Measurements from ENCODE around the gene FGF22.
"Not testable (repeated sequence)": the region's sequence is repeated elsewhere in the genome, so short reads cannot be mapped to it uniquely, and the experiment has no call there.

The FGF22 gene

DNA sequence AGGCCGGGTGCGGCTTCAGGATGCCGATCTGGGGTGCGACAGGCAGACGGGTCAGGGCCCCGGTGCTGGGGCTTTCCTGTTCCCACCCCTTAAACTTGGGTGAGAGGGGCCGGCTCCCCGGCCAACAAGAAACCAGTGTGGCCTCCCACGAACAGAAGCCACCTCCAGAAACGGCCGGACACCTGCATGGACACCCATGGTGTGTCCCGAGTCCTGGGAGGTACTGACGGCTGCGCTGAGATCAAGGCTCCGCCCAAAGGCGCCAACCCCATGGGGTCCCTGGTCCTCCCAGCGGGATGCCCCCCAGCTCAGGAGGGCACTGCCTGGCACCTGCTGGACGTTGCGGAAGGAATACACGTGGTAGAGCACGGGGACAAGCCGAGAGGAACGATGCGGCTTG lies 17.9 kb upstream of the FGF22 start:
- no peak for DNase-seq (ENCODE audit: low read depth, low spot score)

DNA sequence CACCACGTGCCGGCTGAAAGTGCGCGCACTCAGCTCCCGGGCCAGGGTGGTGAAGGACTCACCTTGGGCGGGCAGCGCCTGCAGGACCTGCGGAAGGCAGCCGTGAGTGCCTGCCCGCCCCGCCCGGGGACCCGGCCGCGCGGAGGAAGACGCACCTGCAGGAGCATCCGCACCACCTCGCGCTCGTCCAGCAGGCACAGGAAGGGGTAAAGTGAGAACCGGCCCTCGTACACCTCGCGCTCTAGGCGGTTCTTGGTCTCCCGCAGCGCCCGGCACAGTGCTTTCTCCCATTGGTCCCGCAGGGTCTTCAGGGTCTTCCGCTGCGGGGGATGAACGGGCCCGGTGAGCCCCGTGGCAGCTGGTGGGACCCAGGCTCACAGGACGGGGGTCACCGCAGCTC lies 17.0 kb upstream of the FGF22 start:
- DNase-seq (ENCODE audit: low read depth, low spot score) = no peak

DNA sequence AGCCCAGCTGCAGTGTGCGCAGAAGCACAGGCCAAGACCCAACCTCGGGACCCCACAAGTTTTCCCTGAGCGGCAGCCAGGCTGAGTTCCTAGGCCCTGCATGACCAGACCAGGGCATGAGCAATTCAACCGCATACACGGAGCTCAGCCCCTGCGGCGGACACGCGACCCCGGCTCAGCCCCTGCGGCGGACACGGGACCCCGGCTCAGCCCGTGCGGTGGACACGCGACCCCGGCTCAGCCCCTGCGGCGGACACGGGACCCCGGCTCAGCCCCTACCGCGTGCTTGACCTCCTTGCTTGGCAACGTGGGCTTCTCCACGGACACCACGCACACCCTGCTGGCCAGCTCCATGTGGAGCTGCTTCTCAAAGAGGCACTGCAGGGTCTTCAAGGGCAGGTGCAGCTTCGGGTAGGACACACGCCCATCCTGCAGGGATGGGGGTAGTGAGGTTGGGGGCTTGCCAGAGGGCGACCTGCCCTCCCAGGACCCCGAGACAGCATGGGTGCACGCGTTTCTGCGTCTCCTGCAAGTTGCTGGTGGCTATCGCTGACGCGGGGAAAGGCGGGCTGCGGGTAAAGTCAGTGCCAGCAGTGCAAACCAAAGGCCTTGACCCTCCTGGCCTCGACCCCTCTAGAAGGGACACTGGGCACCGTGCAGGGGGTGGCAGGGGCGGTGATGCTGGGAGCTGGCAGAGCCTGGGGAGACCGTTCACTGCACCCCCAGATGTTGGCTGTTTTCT lies 16.3 kb upstream of the FGF22 start:
- no peak for DNase-seq (ENCODE audit: low read depth, low spot score)

DNA sequence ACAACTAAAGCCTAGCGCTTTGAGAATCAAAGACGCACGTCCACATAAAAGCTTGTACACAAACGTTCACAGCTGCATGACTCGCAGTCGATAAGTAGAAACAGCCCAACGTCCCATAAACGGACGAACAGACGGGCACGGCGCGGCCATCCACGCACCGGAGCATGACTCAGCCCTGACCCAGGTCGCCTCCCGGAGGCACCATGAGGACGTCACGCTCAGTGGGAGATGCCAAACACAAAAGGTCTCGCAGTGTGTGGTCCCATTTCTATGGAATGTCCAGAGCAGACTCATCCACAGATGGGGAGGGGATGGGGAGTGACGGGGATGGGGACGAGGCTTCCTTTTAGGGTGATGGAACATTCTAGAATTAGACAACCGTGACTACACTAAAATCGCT lies 15.7 kb upstream of the FGF22 start:
- peak; percentile 96 for DNase-seq (ENCODE audit: low read depth, low spot score)

DNA sequence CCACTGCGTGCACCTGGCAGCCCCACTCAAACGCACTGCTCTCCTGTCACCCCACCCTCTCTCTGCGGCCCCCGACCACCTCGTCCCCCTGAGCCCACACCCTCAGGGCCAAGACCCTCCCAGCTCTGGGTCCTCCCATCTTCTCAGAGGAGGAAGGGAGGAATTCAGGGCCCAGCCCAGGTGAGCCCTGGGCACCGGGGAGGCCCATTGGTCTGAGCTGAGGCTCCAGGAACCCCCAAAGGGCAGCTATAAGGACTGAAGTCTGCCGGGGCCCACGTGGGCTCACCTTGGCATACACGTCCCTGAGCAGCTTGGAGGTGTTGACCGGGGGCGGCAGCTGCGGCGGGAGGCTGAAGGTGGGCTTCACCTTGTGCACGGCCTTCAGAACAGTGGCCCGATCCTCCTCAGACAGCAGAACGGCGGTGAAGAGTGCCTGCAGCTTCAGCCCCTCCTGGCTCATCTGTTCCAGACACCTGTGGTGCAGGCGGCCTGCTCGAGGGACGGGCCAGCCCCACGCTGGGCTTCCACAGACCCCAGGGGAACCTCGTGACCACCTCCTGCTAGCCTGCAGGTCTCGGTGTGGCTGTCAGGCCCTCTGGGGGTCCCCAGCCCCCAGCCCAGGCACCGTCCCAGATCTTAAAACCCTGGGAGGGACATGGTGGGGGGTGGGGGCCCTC lies 15.1 kb upstream of the FGF22 start:
- DNase-seq (ENCODE audit: low read depth, low spot score) = no peak

DNA sequence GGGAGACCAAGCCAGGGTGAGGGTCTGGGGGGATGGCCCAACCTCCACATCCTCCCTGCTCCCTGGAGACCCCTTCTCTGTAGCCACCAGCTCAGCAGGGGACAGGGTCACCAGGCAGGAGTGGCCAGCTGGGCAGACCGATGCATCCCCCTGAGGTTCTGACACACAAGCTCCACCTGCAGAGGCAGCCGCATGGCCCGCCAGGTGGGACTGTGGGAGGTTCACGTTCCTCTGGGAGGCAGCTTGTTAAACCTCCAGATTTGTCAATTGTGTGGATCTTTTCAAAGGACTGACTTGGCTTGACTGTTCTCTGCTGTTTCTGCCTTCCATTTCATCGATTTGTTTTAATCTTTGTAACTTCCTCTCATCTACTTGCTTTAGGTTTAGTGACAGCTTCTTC lies 14.4 kb upstream of the FGF22 start:
- DNase-seq (ENCODE audit: low read depth, low spot score) = no peak

DNA sequence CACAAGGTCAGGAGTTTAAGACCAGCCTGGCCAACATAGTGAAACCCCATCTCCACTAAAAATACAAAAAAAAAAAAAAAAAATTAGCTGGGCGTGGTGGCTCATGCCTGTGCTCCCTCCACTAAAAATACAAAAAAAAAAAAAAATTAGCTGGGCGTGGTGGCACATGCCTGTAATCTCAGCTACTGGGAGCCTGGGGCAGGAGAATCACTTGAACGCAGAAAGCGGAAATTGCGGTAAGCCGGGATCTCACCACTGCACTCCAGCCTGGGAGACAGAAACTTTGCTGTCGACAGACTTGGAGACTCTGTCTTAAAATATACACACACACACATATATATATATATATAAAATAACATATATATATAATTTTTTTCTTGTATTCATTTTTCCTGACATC lies 13.1 kb upstream of the FGF22 start:
- not testable (repeated sequence) for DNase-seq (ENCODE audit: low read depth, low spot score)

DNA sequence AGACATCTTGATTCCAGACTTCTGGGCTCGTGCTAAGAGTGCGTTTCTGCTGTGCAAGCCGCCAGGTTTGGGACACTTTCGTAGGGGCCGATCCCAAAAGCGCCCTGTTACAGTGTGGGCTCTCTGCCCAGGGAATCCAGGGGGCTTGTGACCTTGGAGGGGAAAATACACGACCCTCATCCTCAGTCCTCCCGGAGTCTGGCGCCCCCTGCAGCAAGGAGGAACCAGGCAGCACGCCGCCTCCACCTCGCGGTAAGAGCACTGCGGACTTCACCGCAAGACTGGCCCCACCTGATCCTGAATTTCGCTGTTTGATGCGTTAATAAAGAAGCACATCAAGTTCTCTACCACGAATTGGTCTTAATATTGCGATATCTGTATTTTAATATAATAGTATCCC lies 11.5 kb upstream of the FGF22 start:
- DNase-seq (ENCODE audit: low read depth, low spot score) = no peak

DNA sequence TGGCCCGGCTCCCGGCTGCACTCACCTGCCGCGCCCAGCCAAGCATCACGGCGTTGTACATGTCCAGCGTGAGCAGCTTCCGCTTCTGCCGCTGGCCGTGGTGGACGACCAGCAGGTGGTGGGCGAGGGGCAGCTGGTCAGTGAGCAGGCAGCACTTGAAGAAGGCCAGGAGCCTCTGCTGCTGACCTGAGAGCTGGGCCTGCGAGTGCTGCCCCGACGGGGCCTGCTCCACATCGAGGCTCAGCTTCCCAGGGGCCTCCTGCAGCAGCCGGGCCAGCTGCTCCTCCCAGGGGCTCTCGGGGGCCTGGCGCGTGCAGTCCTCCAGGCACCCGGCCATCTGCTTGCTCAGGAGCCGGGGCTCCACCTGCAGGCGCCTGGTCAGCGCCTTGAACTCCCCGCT lies 10.2 kb upstream of the FGF22 start:
- DNase-seq (ENCODE audit: low read depth, low spot score) = not testable (repeated sequence)

DNA sequence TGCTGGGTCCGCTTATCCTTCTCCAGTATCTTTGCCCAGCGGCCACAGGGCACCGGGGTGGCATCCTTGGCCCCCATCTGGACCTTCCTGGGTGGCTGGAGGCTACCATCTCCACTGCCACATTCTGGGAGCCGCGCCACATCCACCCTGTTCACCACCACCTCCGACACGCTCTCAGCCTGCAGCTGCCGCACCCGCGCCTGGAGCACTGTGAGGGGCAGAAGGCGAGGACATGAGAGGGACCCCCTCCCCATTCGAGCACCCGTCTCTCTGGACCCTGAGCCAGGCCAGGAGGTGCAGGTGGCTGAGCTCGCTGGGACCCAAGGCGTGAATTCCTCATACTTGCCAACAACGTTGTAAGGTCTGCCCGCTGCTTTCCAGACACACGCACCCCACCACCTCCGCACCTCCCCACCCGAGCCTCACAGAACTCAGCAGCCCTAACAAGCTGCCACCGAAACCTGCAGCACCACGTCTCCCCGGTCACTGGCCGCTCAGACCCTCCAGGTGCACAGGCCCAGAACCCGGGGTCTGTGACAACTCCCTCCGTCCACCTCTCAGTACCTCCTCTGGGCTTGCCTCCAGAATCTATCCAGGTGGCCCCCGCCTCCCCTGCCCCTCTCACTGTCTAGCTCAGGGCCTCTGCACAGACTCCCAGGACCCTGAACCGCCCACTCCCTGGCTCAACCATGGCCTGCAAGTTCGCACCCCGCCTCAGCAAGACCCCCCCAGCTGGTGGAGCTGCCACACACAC lies 9.5 kb upstream of the FGF22 start:
- no peak for DNase-seq (ENCODE audit: low read depth, low spot score)

DNA sequence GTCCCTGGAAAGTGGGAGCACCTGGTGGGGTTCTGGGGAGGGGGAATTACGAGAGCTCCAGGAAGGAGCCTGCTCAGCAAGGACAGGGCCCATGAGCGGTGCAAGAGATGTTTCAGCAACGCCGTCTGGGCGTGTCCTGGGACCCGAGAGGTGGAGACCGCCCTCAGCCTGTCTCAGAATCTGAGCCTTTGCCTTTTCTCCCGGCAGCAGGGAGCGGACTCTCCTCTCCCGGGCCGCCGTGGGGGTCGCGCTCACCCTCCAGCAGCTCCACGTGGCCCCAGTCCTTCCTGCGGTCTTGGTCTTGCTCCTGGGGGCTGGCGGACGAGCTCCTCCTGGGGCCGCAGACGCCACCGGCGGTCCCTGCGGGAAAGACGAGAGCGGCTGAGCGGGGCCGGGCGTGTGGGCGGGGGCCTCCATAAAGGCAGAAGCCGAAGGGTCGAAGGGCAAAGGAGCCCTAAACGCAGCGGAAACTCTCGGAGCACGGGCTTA lies 7.1 kb upstream of the FGF22 start:
- peak; percentile 71 for DNase-seq (ENCODE audit: low read depth, low spot score)

DNA sequence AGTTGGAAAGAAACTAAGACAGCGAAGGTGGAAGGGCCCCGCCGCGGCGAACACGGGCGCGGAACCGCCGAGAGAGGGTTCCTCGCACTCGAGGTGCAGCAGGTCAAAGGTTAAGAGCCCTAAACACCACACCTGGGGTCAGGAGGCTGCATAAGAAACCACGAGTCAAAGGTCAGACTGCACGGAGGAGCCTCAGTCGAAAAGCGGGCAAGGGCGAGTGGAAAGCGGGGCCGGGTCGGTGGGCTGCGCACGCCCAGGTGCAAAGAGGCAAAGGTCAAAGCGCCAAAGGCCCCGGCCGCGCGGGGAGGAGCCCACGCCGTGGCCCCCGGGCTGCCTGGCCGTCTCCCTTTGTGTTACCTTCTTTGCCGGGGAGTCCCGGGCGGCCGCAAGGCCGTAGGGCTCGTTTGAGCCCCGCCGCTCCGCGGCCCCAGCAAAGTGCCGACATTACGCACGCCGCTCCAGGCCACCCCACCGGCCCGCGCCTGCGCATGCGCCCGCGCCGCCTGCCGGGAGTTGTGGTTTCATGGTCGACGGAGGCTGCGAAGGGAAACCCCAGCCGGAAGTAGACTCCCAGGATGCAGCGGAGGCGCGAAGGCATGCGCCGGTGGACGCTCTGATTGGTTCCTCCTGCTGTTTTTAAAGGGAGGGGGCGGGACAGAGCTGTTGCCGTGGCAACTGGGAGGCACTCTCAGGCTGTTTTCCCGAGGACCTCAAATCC lies 6.5 kb upstream of the FGF22 start, which contains the start of gene POLRMT:
Gene POLRMT, minus strand, starts transcription at position 470 of the 718 bp plus-strand sequence. Its CDS starts 25 bp downstream, at position 445.
- peak; percentile 100 for DNase-seq (ENCODE audit: low read depth, low spot score)

DNA sequence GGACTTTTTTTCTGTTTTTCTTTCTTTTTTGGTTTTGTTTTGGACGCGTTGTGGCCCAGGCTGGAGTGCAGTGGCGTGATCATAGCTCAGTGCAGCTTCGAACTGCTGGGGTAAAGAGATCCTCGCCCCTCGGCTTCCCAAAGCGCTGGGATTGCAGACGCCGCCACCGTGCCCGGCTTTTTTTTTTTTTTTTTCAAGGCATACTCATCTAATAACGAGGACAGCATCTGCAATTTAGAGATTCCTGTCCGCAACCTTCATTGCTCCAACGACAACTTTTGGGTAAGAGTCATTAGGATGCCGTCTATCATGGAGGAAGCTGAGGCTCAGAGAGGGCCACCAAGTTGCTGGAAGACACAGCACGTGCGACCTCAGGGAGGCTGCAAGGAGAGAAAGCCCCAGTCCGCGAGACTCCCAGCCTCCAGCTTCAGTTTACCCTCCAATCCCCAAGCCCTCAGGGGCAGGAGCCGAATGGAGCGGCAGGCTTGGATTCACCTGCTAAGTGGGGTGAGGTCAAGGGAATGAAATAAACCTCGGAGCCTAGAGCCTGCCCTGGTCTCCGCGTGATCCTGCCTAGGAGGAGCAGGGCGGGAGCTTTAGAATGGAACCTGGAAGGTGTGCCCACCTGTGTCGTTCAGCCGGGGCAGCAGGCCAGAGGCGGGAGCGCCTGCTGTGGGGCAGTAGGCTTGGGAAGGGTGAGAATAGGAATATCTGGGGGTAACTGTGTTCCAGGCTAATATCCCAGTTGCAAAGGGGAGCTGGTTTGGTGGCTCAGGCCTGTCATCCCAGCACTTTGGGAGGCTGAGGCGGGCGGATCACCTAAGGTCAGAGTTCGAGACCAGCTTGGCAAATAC lies 5.7 kb upstream of the FGF22 start:
- DNase-seq (ENCODE audit: low read depth, low spot score) = no peak

DNA sequence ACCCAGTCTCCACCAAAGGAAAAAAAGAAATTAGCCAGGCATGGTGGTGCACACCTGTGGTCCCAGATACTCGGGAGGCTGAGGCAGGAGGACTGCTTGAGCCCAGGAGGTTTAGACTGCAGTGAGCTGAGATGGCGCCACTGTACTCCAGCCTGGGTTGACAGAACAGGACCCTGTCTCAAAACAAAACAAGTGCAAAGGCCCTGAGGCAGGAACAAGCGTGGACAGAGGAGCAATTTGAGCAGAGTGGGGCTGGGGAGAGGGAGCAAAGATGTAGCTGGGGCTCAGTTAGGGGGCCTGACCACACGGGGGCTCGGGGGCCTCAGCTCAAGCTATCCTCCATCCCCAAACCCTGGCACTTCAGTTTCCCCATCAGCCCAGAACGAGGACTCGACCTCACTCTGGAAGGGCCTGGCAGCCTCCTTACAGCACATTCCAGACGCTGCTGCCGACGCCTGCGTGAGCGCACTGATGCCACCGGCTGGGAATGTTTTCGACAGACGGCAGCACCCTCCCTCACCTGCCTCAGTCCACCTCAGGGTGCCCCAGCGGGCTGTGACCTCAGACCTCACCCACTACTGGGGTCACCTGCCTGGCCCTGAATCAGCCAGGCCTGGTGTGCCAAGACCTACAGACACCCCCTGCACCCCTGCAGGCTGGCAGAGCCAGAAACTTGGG lies 4.6 kb upstream of the FGF22 start:
- no peak for DNase-seq (ENCODE audit: low read depth, low spot score)

DNA sequence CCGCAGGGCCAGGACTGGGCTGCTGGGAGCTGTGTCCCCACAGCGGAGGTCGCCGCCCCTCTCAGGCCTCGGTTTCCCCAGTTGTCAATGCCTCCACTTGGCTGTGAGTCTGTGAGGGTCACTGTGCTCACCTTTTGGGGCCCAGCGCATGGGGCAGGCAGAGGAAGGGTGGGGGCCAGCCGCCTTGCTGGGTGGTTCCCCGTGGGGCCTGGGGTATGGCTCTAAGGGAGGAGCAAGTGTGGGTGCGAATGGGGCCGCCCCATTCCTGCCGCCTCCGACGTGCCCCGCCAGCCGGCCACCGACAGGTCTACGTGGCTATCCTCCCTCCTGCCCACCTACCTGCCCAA lies 800 bp upstream of the FGF22 start:
- no peak for DNase-seq (ENCODE audit: low read depth, low spot score)

DNA sequence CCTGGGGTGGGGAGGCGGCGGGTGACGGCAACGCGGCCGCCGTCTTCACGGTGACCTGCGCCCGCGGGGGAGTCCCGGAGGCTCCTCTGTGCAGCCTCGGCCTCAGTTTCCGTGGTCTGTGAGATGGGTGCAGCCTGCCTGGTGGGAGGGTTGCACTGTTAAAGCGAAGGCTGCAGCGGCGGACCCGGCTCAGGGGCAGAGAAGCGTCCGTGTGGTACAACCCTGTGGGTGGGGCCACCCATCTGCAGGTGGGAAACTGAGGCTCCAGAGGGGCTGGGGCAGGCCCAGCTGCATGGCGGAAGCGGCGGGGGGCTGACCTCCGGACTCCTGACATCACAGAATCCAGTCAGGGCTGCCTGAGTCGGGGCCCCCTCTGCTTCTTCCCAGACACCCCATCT lies 481 bp downstream of the FGF22 start:
- DNase-seq (ENCODE audit: low read depth, low spot score) = no peak

DNA sequence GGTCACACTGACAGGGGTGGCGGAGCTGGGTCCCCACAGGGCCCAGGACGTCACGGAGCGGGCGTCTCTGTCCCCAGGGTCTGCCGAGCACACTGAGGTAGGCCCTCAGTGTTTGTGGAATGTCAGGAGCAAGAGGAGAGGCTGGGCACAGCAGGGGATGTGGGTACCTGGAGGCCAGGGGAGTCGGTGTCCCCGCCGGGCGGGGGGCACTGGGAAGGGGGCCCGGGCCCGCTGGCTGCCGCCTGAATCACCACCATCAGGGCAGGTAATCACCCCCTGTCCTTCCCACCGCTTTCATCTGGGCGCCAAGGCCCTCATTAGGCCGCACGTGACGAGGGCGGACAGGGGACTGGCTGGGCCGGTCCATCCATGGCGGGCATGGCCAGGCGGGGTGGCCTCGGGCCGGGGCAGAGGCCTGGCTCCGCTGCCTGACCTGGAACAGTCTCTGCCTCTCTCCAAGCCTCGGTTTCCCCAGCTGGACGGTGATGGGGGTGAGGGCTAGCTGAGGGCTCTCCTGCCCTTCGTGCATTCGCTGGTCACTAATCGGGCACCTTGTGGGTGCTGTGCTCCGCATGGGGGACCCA lies 1.0 kb downstream of the FGF22 start:
- DNase-seq (ENCODE audit: low read depth, low spot score) = no peak

DNA sequence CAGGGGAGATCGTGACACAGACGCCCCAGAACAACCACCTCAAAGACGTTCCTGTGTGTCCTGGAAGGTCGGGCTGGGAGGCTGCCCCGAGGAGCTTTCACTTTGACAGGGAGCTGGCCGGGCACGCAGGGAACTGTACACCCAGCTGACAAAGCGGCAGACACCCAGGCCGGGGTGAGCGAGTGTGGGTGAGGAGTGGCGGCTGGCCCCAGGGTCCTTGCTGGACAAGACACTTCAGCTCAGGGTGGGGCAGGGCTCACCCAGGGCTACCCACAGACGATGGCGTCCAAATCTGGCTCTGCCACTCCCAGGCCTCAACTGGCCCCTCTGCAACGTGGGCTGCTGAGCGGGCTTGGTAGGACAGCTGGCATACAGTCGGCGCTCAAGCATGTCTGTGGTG lies 2.0 kb downstream of the FGF22 start:
- DNase-seq (ENCODE audit: low read depth, low spot score) = no peak

DNA sequence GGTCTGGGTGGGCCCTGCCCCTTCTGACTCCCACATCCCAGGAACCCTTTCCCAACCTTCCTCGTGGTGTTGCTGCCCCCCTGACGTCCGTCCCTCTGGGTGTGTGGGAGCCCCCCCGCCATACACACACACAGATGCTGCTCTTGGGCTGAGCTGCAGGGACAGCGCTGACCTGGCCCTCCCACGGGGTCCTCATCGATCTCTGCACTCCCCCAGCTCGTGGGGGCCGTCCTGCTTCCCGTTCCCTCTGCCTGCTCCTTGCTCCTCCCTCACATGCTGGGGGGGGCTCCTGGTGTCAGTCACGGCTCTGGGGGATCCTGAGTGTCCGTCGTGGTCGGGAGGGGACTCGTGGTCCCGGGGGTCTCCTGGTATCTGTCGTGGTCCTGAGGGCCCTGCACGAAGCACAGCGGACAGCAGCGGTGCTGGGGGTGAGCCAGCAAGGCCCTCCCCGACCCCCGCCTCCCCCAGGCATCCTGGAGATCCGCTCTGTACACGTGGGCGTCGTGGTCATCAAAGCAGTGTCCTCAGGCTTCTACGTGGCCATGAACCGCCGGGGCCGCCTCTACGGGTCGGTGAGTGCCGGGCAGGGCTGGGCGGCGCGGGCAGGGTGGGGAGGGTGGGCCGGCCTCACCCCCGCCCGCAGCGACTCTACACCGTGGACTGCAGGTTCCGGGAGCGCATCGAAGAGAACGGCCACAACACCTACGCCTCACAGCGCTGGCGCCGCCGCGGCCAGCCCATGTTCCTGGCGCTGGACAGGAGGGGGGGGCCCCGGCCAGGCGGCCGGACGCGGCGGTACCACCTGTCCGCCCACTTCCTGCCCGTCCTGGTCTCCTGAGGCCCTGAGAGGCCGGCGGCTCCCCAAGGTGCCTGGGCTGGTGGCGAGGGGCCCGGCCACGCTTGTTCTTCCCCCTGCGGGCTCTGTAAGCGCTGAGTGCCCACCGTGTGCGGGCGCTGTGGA lies 3.4 kb downstream of the FGF22 start:
- no peak for DNase-seq (ENCODE audit: low read depth, low spot score)
